Measurements from ENCODE around the gene COQ7.

Gene COQ7

GRCh38 chr16:19067349-19068236 lies at the start of gene COQ7:
TSS of gene COQ7 (plus strand) at chr16:19067614. CDS start at chr16:19067665, 51 bp downstream.
- peak; percentile 96 for DNase-seq

- DNase-seq, result no peak
Measured at GRCh38 chr16:19020689-19021088, 46.7 kb upstream of the COQ7 start.

GRCh38 chr16:19021747-19022146 lies 45.7 kb upstream of the COQ7 start:
- DNase-seq, result no peak

- DNase-seq, result no peak
Measured at GRCh38 chr16:19027416-19027815, 40.0 kb upstream of the COQ7 start.

- DNase-seq, result no peak
Measured at GRCh38 chr16:19029980-19030379, 37.4 kb upstream of the COQ7 start.

GRCh38 chr16:19031738-19032137 lies 35.7 kb upstream of the COQ7 start:
- no peak for DNase-seq

- no peak for DNase-seq
Measured at GRCh38 chr16:19033761-19034160, 33.7 kb upstream of the COQ7 start.

- no peak for DNase-seq
Measured at GRCh38 chr16:19040400-19040799, 27.0 kb upstream of the COQ7 start.

- DNase-seq, result no peak
Measured at GRCh38 chr16:19044769-19045168, 22.6 kb upstream of the COQ7 start.

- no peak for DNase-seq
Measured at GRCh38 chr16:19046062-19046461, 21.4 kb upstream of the COQ7 start.

GRCh38 chr16:19062706-19063105 lies 4.7 kb upstream of the COQ7 start:
- no peak for DNase-seq

- DNase-seq, result no peak
Measured at GRCh38 chr16:19066988-19067348, 446 bp upstream of the COQ7 start.

GRCh38 chr16:19068237-19068815 lies 912 bp downstream of the COQ7 start:
- DNase-seq, result no peak

GRCh38 chr16:19071811-19072777 lies 4.7 kb downstream of the COQ7 start:
- DNase-seq, result no peak

GRCh38 chr16:19073344-19073743 lies 5.9 kb downstream of the COQ7 start:
- no peak for DNase-seq

- DNase-seq, result no peak
Measured at GRCh38 chr16:19073863-19074262, 6.4 kb downstream of the COQ7 start.

- no peak for DNase-seq
Measured at GRCh38 chr16:19075511-19075910, 8.1 kb downstream of the COQ7 start.

GRCh38 chr16:19077879-19078278 lies 10.5 kb downstream of the COQ7 start:
- DNase-seq, result no peak

- no peak for DNase-seq
Measured at GRCh38 chr16:19083670-19084069, 16.3 kb downstream of the COQ7 start.

- DNase-seq, result no peak
Measured at GRCh38 chr16:19084139-19084538, 16.7 kb downstream of the COQ7 start.

GRCh38 chr16:19084879-19085278 lies 17.5 kb downstream of the COQ7 start:
- DNase-seq, result no peak

- DNase-seq, result no peak
Measured at GRCh38 chr16:19085679-19086200, 18.3 kb downstream of the COQ7 start.
